ENCODE measurements around the gene CDC42BPB.

Gene CDC42BPB

DNA sequence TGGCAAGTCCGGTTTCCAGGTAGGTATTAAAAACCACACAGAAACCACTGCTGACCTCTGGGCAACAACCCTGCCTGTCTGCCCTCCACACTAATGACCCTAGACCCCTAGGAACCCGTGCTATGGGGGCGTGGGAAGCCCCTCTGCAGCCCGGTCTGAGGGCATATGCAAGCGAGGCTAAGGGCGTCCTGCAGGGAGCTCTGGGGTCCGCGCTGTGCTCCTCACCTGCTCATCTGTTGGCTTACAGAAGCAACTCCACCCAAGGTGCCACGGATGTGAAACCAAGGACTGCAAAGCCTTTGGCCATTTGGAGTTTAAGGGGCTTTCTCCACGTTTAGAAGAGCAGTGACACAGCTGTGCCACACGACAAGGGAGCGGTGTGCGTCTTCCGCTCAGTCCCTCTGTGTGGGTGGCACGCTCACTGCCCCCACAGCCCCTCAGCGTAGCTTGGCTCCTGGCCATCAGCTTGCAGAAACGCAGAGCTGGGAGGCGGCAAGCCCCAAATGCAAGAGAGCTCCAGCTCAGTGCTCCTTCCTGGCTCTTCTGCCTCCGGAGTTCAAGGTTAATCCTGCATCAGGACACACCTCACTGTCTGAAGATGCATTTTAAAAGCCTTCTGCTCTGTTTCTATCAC, 116.5 kb downstream of the CDC42BPB start:
- in situ Hi-C loops (cut with HindIII; ENCODE audit: low pct_ligation_motif_present, low sequenced_read_pairs) = no loop called here
- Histone ChIP-seq H3K27ac (no peak overlapping the region), H3K36me3 (replicated peaks) (peaks cover 88% of the 10 kb centered on the region), H3K27me3 (replicated peaks) (no peaks in the 10 kb centered on the region), H3K4me3 (ENCODE audit: low read depth, low read length) (no peak overlapping the region)
- DNase-seq = no peak
- TF ChIP-seq, protein P1, sequence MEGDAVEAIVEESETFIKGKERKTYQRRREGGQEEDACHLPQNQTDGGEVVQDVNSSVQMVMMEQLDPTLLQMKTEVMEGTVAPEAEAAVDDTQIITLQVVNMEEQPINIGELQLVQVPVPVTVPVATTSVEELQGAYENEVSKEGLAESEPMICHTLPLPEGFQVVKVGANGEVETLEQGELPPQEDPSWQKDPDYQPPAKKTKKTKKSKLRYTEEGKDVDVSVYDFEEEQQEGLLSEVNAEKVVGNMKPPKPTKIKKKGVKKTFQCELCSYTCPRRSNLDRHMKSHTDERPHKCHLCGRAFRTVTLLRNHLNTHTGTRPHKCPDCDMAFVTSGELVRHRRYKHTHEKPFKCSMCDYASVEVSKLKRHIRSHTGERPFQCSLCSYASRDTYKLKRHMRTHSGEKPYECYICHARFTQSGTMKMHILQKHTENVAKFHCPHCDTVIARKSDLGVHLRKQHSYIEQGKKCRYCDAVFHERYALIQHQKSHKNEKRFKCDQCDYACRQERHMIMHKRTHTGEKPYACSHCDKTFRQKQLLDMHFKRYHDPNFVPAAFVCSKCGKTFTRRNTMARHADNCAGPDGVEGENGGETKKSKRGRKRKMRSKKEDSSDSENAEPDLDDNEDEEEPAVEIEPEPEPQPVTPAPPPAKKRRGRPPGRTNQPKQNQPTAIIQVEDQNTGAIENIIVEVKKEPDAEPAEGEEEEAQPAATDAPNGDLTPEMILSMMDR (IDR thresholded peaks at IDR 0.05; ENCODE audit: low read depth, low read length, missing control alignments) = no peak

DNA sequence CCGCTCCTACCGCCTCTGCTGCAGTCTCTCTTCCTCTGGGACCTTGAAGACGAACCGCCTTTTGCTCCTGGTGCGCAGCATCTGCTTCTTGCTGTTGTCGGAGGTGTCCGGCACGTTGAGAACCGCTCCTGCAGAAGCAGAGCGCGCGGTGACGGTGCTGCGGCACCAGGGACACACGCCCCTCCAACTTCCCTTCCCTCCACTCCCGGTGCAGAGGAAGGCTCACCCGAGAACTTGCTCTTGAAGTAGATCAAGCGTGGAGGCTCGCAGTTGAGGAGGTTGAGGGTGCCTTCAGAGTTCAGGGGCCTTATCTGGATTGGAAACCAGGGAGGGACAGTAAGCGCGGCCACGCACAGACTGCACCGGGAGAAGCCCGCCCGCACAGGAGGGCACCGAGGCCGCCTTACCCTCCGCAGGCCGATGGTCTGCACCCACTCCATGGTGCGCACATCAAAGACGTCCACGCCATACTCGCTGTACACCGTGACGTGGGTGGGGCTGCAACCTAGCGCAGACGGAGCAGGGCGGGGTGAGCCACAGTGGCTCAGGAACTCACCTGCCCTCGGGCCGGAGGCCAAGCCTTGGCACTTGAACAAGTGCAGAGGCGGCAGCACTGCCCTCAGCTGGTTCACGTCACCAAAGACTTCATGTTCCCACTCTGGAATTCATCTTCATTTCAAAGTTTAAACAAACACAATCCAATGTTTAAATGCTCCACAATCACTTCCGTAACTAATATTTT, 117.4 kb downstream of the CDC42BPB start:
- H3K27ac ChIP-seq = no peak overlapping the region
- no peaks in the 10 kb centered on the region for H3K27me3 ChIP-seq (replicated peaks)
- H3K36me3 ChIP-seq (replicated peaks) = peaks cover 79% of the 10 kb centered on the region
- no peak for DNase-seq
- H3K4me3 ChIP-seq (ENCODE audit: low read depth, low read length) = no peak overlapping the region
- in situ Hi-C loops (cut with HindIII; ENCODE audit: low pct_ligation_motif_present, low sequenced_read_pairs) = no loop called here
- TF ChIP-seq, protein P1 (IDR thresholded peaks at IDR 0.05; ENCODE audit: low read depth, low read length, missing control alignments) = no peak

DNA sequence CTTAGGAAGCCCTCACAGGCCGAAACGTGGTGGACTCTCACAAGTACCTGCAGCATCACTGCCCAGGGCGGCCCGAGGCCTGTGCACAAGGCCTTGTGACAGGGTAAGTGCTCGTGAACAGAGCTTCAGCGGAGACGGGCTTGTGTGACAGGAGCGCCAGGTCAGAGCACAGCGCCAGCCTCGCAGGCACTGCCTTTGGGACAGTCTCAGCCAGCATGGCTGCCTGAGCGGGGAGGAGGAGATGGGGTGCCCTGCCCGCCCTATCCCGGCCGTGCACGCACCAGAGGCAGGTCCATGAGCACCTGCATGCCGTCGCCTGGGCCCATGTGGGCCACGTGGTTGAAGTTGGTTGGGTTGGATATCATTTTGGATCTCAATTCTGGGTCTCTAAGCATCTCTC, 118.0 kb downstream of the CDC42BPB start:
- no peak for DNase-seq
- H3K27me3 ChIP-seq (replicated peaks) = no peaks in the 10 kb centered on the region
- H3K27ac ChIP-seq = no peak overlapping the region
- in situ Hi-C loops (cut with HindIII; ENCODE audit: low pct_ligation_motif_present, low sequenced_read_pairs) = no loop called here
- H3K36me3 ChIP-seq (replicated peaks) = peaks cover 73% of the 10 kb centered on the region
- TF ChIP-seq, protein P1 (IDR thresholded peaks at IDR 0.05; ENCODE audit: low read depth, low read length, missing control alignments) = no peak
- no peak overlapping the region for H3K4me3 ChIP-seq (ENCODE audit: low read depth, low read length)

DNA sequence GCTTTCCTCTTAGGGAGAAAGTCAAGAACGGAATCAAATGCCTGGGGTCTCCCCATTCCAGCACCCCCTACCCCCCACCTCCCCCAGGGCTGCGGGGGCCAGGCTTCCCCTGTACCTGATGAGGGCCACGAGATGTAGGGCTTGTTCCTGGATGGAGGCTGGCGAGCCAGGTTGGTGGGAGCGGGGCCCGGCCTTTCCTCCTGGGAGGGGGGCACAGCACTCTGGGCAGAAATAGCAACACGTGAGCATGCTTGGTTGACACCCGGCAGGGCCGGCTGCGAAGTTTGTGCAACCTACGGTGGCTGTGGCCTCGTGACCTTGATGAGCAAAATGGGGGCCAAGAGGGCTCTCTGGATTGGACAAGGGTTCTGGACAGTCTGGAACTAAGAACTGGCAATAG, 119.2 kb downstream of the CDC42BPB start:
- no peak overlapping the region for H3K4me3 ChIP-seq (ENCODE audit: low read depth, low read length)
- TF ChIP-seq, protein P1 (IDR thresholded peaks at IDR 0.05; ENCODE audit: low read depth, low read length, missing control alignments) = no peak
- H3K27me3 ChIP-seq (replicated peaks) = no peaks in the 10 kb centered on the region
- H3K36me3 ChIP-seq (replicated peaks) = peaks cover 72% of the 10 kb centered on the region
- H3K27ac ChIP-seq = no peak overlapping the region
- no peak for DNase-seq
- in situ Hi-C loops (cut with HindIII; ENCODE audit: low pct_ligation_motif_present, low sequenced_read_pairs) = no loop called here

GRCh38 chr14:102937331-102938175, 119.8 kb downstream of the CDC42BPB start:
- DNase-seq = no peak
- in situ Hi-C loops (cut with HindIII; ENCODE audit: low pct_ligation_motif_present, low sequenced_read_pairs) = no loop called here
- no peak overlapping the region for H3K4me3 ChIP-seq (ENCODE audit: low read depth, low read length)
- H3K27me3 ChIP-seq (replicated peaks) = no peaks in the 10 kb centered on the region
- H3K36me3 ChIP-seq (replicated peaks) = peaks cover 68% of the 10 kb centered on the region
- no peak overlapping the region for H3K27ac ChIP-seq
- TF ChIP-seq, protein P1 (IDR thresholded peaks at IDR 0.05; ENCODE audit: low read depth, low read length, missing control alignments) = no peak
